Neural progenitor cell (in vitro differentiated cells): ENCODE measurements around the gene PSMD6. TPM values are rescaled to one million over a fixed set of nuclear protein-coding genes. Genes with fewer than 3 reads are reported as not detected.

Source experiments
- DNase-seq: peaks from one replicate; pipeline ENCODE4 v3.0.0-alpha.2; 2016; ENCODE audit warnings: low spot score
- H2AFZ ChIP-seq: fragments of 200-600 bp; sonication (generic); replicated peaks from 2 replicates; pipeline ENCODE4 v1.6.1; 2016; ENCODE audit warnings: antibody characterized with exemption
- H3F3A ChIP-seq: fragments of 200-600 bp; sonication (generic); 2 replicates; pipeline ENCODE4 v1.6.1; 2016; ENCODE audit warnings: antibody characterized with exemption, low read depth
- H3K27ac ChIP-seq: fragments of 200-600 bp; sonication (generic); 2 replicates; pipeline ENCODE4 v1.5.1; 2016; ENCODE audit warnings: mild to moderate bottlenecking
- H3K27me3 ChIP-seq: fragments of 200-600 bp; sonication (generic); 2 replicates; pipeline ENCODE4 v1.6.1; 2016; ENCODE audit warnings: mild to moderate bottlenecking, moderate library complexity
- H3K36me3 ChIP-seq: fragments of 200-600 bp; sonication (generic); 2 replicates; pipeline ENCODE4 v1.5.1; 2016
- H3K4me1 ChIP-seq: fragments of 200-600 bp; sonication (generic); 2 replicates; pipeline ENCODE4 v1.6.1; 2016; ENCODE audit warnings: mixed run types
- H3K4me2 ChIP-seq: fragments of 200-600 bp; sonication (generic); 2 replicates; pipeline ENCODE4 v1.6.1; 2016
- H3K4me3 ChIP-seq: fragments of 200-600 bp; sonication (generic); 2 replicates; pipeline ENCODE4 v1.5.1; 2016
- H3K79me2 ChIP-seq: fragments of 200-600 bp; sonication (generic); 2 replicates; pipeline ENCODE4 v1.6.1; 2016; ENCODE audit warnings: low read depth
- H3K9ac ChIP-seq: fragments of 200-600 bp; sonication (generic); 2 replicates; pipeline ENCODE4 v1.6.1; 2016
- H3K9me3 ChIP-seq: fragments of 200-600 bp; sonication (generic); 2 replicates; pipeline ENCODE4 v1.5.1; 2016; ENCODE audit warnings: low read depth
- H4K20me1 ChIP-seq: fragments of 200-600 bp; sonication (generic); 2 replicates; pipeline ENCODE4 v1.6.1; 2016; ENCODE audit warnings: low read depth
- H3K27ac Mint-ChIP-seq: 3 replicates; pipeline ENCODE4 v1.8.0; 2021; ENCODE audit warnings: mixed read lengths
- H3K27me3 Mint-ChIP-seq: 2 replicates; pipeline ENCODE4 v1.8.0; 2022; ENCODE audit warnings: low read depth, mild to moderate bottlenecking, inconsistent platforms, moderate library complexity, mixed read lengths; ENCODE audit not compliant: insufficient read depth
- H3K36me3 Mint-ChIP-seq: 3 replicates; pipeline ENCODE4 v1.8.0; 2021; ENCODE audit warnings: mixed read lengths
- H3K4me1 Mint-ChIP-seq: 3 replicates; pipeline ENCODE4 v1.8.0; 2021; ENCODE audit warnings: mixed read lengths
- H3K4me3 Mint-ChIP-seq: 3 replicates; pipeline ENCODE4 v1.8.0; 2021; ENCODE audit warnings: mild to moderate bottlenecking, moderate library complexity, mixed read lengths
- H3K9me3 Mint-ChIP-seq: 3 replicates; pipeline ENCODE4 v1.8.0; 2020; ENCODE audit warnings: mixed read lengths
- EZH2 ChIP-seq: fragments of 200-600 bp; sonication (generic); IDR thresholded peaks from 2 replicates; pipeline ENCODE4 v1.6.1; 2017; ENCODE audit warnings: antibody characterized with exemption, mild to moderate bottlenecking, moderate library complexity
- EZH2phosphoT487 ChIP-seq: fragments of 200-600 bp; sonication (generic); IDR thresholded peaks from 2 replicates; pipeline ENCODE4 v1.6.1; 2017; ENCODE audit warnings: antibody characterized with exemption
- total RNA-seq: library from RNA; depleted of rRNA; stranded (reverse); fragments of >200 nt; gene quantifications from 2 replicates; pipeline ENCODE4 v1.2.3, GENCODE V29; 2015; ENCODE audit warnings: low replicate concordance
- TF ChIP-seq, protein P1 (sequence below): fragments of 200-600 bp; sonication (generic); IDR thresholded peaks from 2 replicates; pipeline ENCODE4 v1.5.1; 2017; ENCODE audit warnings: antibody characterized with exemption, mild to moderate bottlenecking

Gene PSMD6
- total RNA-seq, 1 donor from 2014 or later: 141 TPM

- H3K4me3 Mint-ChIP-seq: no peak overlapping the region
- no peaks in the 10 kb centered on the region for H3K36me3 ChIP-seq
- no peak overlapping the region for H3K27ac Mint-ChIP-seq
- H3K4me3 ChIP-seq: no peak overlapping the region
- H3K36me3 Mint-ChIP-seq: no peaks in the 10 kb centered on the region
- H3K9ac ChIP-seq: no peak overlapping the region
- H3K27me3 Mint-ChIP-seq: peaks cover 4% of the 10 kb centered on the region
- no peaks in the 10 kb centered on the region for H3K9me3 Mint-ChIP-seq
- no peak overlapping the region for H3K4me2 ChIP-seq
- no peak overlapping the region for H3K27ac ChIP-seq
- peaks cover 4% of the 10 kb centered on the region for H3F3A ChIP-seq
- peaks cover 25% of the 10 kb centered on the region for H3K4me1 ChIP-seq
- no peaks in the 10 kb centered on the region for H3K79me2 ChIP-seq
- DNase-seq: no peak
- H3K9me3 ChIP-seq: no peaks in the 10 kb centered on the region
- peaks cover 24% of the 10 kb centered on the region for H3K4me1 Mint-ChIP-seq
- H2AFZ ChIP-seq: no peak overlapping the region
- no peak for TF ChIP-seq EZH2
- TF ChIP-seq, protein P1, sequence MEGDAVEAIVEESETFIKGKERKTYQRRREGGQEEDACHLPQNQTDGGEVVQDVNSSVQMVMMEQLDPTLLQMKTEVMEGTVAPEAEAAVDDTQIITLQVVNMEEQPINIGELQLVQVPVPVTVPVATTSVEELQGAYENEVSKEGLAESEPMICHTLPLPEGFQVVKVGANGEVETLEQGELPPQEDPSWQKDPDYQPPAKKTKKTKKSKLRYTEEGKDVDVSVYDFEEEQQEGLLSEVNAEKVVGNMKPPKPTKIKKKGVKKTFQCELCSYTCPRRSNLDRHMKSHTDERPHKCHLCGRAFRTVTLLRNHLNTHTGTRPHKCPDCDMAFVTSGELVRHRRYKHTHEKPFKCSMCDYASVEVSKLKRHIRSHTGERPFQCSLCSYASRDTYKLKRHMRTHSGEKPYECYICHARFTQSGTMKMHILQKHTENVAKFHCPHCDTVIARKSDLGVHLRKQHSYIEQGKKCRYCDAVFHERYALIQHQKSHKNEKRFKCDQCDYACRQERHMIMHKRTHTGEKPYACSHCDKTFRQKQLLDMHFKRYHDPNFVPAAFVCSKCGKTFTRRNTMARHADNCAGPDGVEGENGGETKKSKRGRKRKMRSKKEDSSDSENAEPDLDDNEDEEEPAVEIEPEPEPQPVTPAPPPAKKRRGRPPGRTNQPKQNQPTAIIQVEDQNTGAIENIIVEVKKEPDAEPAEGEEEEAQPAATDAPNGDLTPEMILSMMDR: no peak
- no peak for TF ChIP-seq EZH2phosphoT487
- H4K20me1 ChIP-seq: no peaks in the 10 kb centered on the region
- H3K27me3 ChIP-seq: no peaks in the 10 kb centered on the region
Measured at GRCh38 chr3:64058566-64058965, 35.3 kb upstream of the PSMD6 start.

DNA sequence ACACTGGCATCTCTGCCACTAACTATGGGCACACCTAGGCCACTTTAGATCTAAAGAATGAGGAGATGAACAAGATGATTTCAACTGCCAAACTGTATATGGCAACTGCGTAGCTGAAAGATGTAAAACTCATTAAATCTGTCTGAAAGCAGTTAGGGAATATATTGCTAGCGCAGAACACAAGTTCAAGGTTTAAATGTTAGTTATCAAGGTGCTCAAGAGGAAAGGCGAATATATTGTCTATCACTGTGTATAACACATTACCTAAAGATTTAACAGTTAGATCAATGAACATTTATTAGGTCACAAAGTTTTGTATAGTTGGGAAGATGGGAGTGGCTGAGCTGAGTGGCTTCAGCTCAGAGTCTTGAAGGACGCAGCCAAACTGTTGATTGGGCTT is 33.9 kb upstream of the PSMD6 start:
- Histone ChIP-seq H3K9ac (no peak overlapping the region), H3K4me1 (peaks cover 19% of the 10 kb centered on the region), H3F3A (no peaks in the 10 kb centered on the region), H4K20me1 (no peaks in the 10 kb centered on the region), H3K79me2 (no peaks in the 10 kb centered on the region), H3K27me3 (no peaks in the 10 kb centered on the region), H3K4me2 (no peak overlapping the region), H3K9me3 (no peaks in the 10 kb centered on the region), H2AFZ (no peak overlapping the region), H3K27ac (no peak overlapping the region), H3K36me3 (no peaks in the 10 kb centered on the region), H3K4me3 (no peak overlapping the region)
- Mint-ChIP-seq H3K36me3 (no peaks in the 10 kb centered on the region), H3K9me3 (no peaks in the 10 kb centered on the region), H3K4me3 (no peak overlapping the region), H3K27me3 (peaks cover 4% of the 10 kb centered on the region), H3K27ac (no peak overlapping the region), H3K4me1 (peaks cover 17% of the 10 kb centered on the region)
- TF ChIP-seq EZH2: no peak
- no peak for TF ChIP-seq EZH2phosphoT487
- TF ChIP-seq, protein P1: no peak
- DNase-seq: no peak

DNA sequence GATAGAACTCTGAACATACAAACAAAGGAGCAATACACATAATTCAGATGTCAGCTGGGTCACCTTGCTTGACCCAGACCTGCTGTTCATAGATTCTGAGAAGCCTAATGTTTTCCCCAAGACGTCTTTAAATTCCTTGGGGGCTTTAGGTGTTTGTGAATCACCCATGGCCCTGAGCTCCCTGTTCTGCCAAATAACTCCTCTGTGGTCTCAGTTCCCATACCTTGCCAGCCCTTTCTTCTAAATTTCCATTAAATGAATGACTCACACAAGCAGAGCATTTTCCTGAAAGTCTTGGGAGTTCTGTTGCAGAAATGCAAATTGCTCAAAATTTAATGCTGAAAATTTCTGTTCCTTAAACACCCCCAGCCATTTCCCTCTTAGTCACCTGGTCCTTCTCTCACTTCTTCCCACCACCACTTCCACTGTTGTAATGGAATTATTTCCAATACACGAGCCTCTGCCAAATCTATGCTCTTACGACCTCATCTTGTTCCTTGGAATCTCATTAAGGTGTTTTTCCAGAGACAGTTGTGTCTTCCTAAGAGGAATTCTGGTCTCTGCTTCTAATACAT is 33.4 kb upstream of the PSMD6 start:
- Histone ChIP-seq H3K27ac (no peak overlapping the region), H4K20me1 (no peaks in the 10 kb centered on the region), H3F3A (no peaks in the 10 kb centered on the region), H3K4me3 (no peak overlapping the region), H2AFZ (no peak overlapping the region), H3K9me3 (no peaks in the 10 kb centered on the region), H3K9ac (no peak overlapping the region), H3K36me3 (no peaks in the 10 kb centered on the region), H3K4me2 (no peak overlapping the region), H3K4me1 (peaks cover 14% of the 10 kb centered on the region), H3K27me3 (no peaks in the 10 kb centered on the region), H3K79me2 (no peaks in the 10 kb centered on the region)
- no peak overlapping the region for H3K4me3 Mint-ChIP-seq
- peaks cover 4% of the 10 kb centered on the region for H3K27me3 Mint-ChIP-seq
- no peak for TF ChIP-seq EZH2phosphoT487
- H3K4me1 Mint-ChIP-seq: peaks cover 20% of the 10 kb centered on the region
- H3K36me3 Mint-ChIP-seq: no peaks in the 10 kb centered on the region
- no peaks in the 10 kb centered on the region for H3K9me3 Mint-ChIP-seq
- DNase-seq: no peak
- H3K27ac Mint-ChIP-seq: no peak overlapping the region

DNA sequence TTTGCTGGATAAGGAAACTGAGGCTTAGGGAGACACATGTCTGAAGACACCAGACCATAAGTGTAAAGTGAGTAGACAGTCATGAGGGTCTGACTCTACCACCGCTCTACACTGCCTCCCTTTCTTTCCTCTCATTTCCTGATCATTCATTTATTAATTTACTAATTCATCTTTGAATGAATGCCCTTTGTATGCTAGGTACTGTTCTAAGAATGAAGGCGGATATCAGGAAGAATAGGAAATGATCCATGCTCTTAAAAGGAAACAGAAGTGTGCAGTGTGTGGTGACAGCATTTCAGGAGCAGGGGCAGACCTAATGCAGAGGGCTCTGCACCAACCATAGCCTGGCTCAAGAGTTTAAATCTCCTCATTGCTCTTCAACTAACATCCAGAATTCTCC is 31.8 kb upstream of the PSMD6 start:
- peaks cover 2% of the 10 kb centered on the region for H3F3A ChIP-seq
- H3K27ac Mint-ChIP-seq: no peak overlapping the region
- no peak overlapping the region for H3K4me3 ChIP-seq
- H3K4me1 Mint-ChIP-seq: peaks cover 20% of the 10 kb centered on the region
- TF ChIP-seq EZH2phosphoT487 (no peak), EZH2 (no peak)
- TF ChIP-seq, protein P1: no peak
- no peak overlapping the region for H3K27ac ChIP-seq
- no peak for DNase-seq
- no peaks in the 10 kb centered on the region for H3K9me3 ChIP-seq
- no peaks in the 10 kb centered on the region for H3K9me3 Mint-ChIP-seq
- no peak overlapping the region for H2AFZ ChIP-seq
- no peaks in the 10 kb centered on the region for H3K36me3 ChIP-seq
- no peaks in the 10 kb centered on the region for H3K36me3 Mint-ChIP-seq
- H3K4me3 Mint-ChIP-seq: no peak overlapping the region
- H3K27me3 Mint-ChIP-seq: peaks cover 4% of the 10 kb centered on the region
- no peaks in the 10 kb centered on the region for H3K27me3 ChIP-seq
- H3K79me2 ChIP-seq: no peaks in the 10 kb centered on the region
- no peaks in the 10 kb centered on the region for H4K20me1 ChIP-seq
- H3K4me1 ChIP-seq: peaks cover 16% of the 10 kb centered on the region
- H3K9ac ChIP-seq: no peak overlapping the region
- no peak overlapping the region for H3K4me2 ChIP-seq
